HG02571 (cell line): ENCODE data around the gene USP24.

ENCODE experiments used
- ATAC-seq: cut with Tn5 transposase; IDR thresholded peaks from one replicate; pipeline ENCODE4 v1.9.1; 2021; ENCODE audit warnings: mild to moderate bottlenecking, moderate library complexity; ENCODE audit not compliant: unreplicated experiment

The USP24 gene

GRCh38 chr1:55168353-55168752, 46.8 kb downstream of the USP24 start:
- ATAC-seq: no peak

GRCh38 chr1:55167224-55167871, 47.8 kb downstream of the USP24 start:
- no peak for ATAC-seq

- ATAC-seq: no peak
Measured at GRCh38 chr1:55164906-55165305, 50.3 kb downstream of the USP24 start.

GRCh38 chr1:55159571-55159970, 55.6 kb downstream of the USP24 start:
- ATAC-seq: no peak

GRCh38 chr1:55156608-55157007, 58.6 kb downstream of the USP24 start:
- ATAC-seq: no peak

GRCh38 chr1:55156093-55156492, 59.1 kb downstream of the USP24 start:
- no peak for ATAC-seq

- no peak for ATAC-seq
Measured at GRCh38 chr1:55155522-55155921, 59.6 kb downstream of the USP24 start.

GRCh38 chr1:55154616-55155015, 60.5 kb downstream of the USP24 start:
- no peak for ATAC-seq

- ATAC-seq: no peak
Measured at GRCh38 chr1:55153031-55153430, 62.1 kb downstream of the USP24 start.

GRCh38 chr1:55150880-55151588, 64.1 kb downstream of the USP24 start:
- ATAC-seq: peak; percentile 66

GRCh38 chr1:55148676-55149075, 66.5 kb downstream of the USP24 start:
- ATAC-seq: no peak

- no peak for ATAC-seq
Measured at GRCh38 chr1:55147524-55147923, 67.6 kb downstream of the USP24 start.

- no peak for ATAC-seq
Measured at GRCh38 chr1:55146781-55147180, 68.4 kb downstream of the USP24 start.

GRCh38 chr1:55144886-55145285, 70.3 kb downstream of the USP24 start:
- ATAC-seq: no peak

- ATAC-seq: no peak
Measured at GRCh38 chr1:55143684-55144083, 71.5 kb downstream of the USP24 start.

GRCh38 chr1:55141295-55141893, 73.8 kb downstream of the USP24 start:
- no peak for ATAC-seq

GRCh38 chr1:55140546-55140983, 74.6 kb downstream of the USP24 start:
- peak; percentile 70 for ATAC-seq

- no peak for ATAC-seq
Measured at GRCh38 chr1:55140137-55140536, 75.0 kb downstream of the USP24 start.

GRCh38 chr1:55138823-55139222, 76.3 kb downstream of the USP24 start:
- ATAC-seq: no peak

- no peak for ATAC-seq
Measured at GRCh38 chr1:55134152-55134808, 80.9 kb downstream of the USP24 start.

- ATAC-seq: no peak
Measured at GRCh38 chr1:55131801-55132200, 83.4 kb downstream of the USP24 start.

- ATAC-seq: no peak
Measured at GRCh38 chr1:55131218-55131617, 83.9 kb downstream of the USP24 start.
